Measurements from ENCODE around the gene SRPK2. TPM values are rescaled to one million over a fixed set of nuclear protein-coding genes. Genes with fewer than 3 reads are reported as not detected.

Gene SRPK2
- total and polyA plus RNA-seq, 2 of the 8 experiments (the other 6 are each of a cell fraction or from before 2014, with no cell fraction given), result 10.0 to 47.1 TPM

GRCh38 chr7:105296491-105296890 lies 92.2 kb downstream of the SRPK2 start:
- Histone ChIP-seq H2AFZ (ENCODE audit: low read length) (no peak overlapping the region), H2BK120ac (replicated peaks; ENCODE audit: low read depth, low read length) (no peak overlapping the region), H3K4me1 (replicated peaks in 1 of 4; ENCODE audit: control insufficient read depth in 3 of 4, insufficient read depth in 4 of 4, low read length in 3 of 4) (peaks cover 3 to 6% (median 5%) of the 10 kb centered on the region in 4 experiments), H3K79me1 (ENCODE audit: low read depth, low read length) (peaks cover 5% of the 10 kb centered on the region; the same call in 1 of the 2 replicates), H2BK5ac (ENCODE audit: low read depth, low read length) (no peak overlapping the region), H3K14ac (ENCODE audit: insufficient read length) (no peak overlapping the region), H2BK20ac (ENCODE audit: low read length) (no peak overlapping the region), H3K56ac (replicated peaks; ENCODE audit: insufficient read length, low read depth, low read length) (no peak overlapping the region), H3K9ac (replicated peaks in 1 of 4; ENCODE audit: extremely low read depth in 1 of 4, low read depth in 3 of 4, low read length in 3 of 4) (no peak overlapping the region), H4K5ac (ENCODE audit: insufficient read length, low read depth, low read length) (no peak overlapping the region), H2BK12ac (ENCODE audit: low read depth, low read length) (no peak overlapping the region), H4K8ac (ENCODE audit: extremely low read depth, insufficient read depth, low read length) (no peak overlapping the region), H3K4ac (replicated peaks; ENCODE audit: insufficient read length, low read depth, low read length) (no peak overlapping the region), H2BK15ac (ENCODE audit: low read length) (no peak overlapping the region), H3K27me3 (replicated peaks in 1 of 4; ENCODE audit: control insufficient read depth in 3 of 4, extremely low read depth in 1 of 4, insufficient read depth in 3 of 4, low read length in 3 of 4) (no peaks in the 10 kb centered on the region; a peak in 1 of 7 replicates), H3K23ac (ENCODE audit: insufficient read length) (no peak overlapping the region), H3K36me3 (ENCODE audit: control insufficient read depth in 2 of 4, insufficient read depth in 4 of 4, low read length in 3 of 4) (no peaks in the 10 kb centered on the region), H3K79me2 (ENCODE audit: control insufficient read depth in 1 of 2, insufficient read depth in 2 of 2, low read length in 2 of 2) (peaks cover 0 to 60% of the 10 kb centered on the region in 2 experiments; a peak in 2 of 4 replicates), H3K18ac (ENCODE audit: extremely low read depth, low read length) (no peak overlapping the region), H2AK5ac (ENCODE audit: low read depth, low read length) (no peak overlapping the region), H3K23me2 (ENCODE audit: low read depth, low read length) (no peaks in the 10 kb centered on the region), H3K27ac (ENCODE audit: low read depth, low read length) (no peak overlapping the region), H3K4me3 (ENCODE audit: extremely low read depth in 1 of 4, insufficient read depth in 2 of 4, low read depth in 3 of 4, low read length in 4 of 4) (no peak overlapping the region), H3K4me2 (ENCODE audit: insufficient read depth in 1 of 2, low read depth in 2 of 2, low read length in 2 of 2) (no peak overlapping the region), H4K91ac (replicated peaks; ENCODE audit: insufficient read length, low read length) (no peak overlapping the region), H4K20me1 (replicated peaks in 1 of 2; ENCODE audit: control insufficient read depth in 1 of 2, insufficient read depth in 2 of 2, low read length in 2 of 2) (peaks cover 2 to 7% of the 10 kb centered on the region in 2 experiments), H3K9me3 (ENCODE audit: insufficient read depth in 2 of 2, low read depth in 1 of 2, low read length in 1 of 2) (no peaks in the 10 kb centered on the region)
- DNase-seq (ENCODE audit: low read depth in 1 of 2, low spot score in 2 of 2), result no peak
- CTCF ChIA-PET (ENCODE audit: partially characterized antibody), result interaction anchor here (1.3 kb wide), 1 partner anchor 13 kb away, joined by 4 read pairs; no protein-coding TSS in a partner anchor
- FAIRE-seq, result no peak
- TF ChIP-seq CBX5 (IDR thresholded peaks at IDR 0.05; ENCODE audit: low read depth, low read length), result no peak
- POLR2A ChIA-PET (ENCODE audit: partially characterized antibody), result no interaction called here
